8988T (cell line): ENCODE measurements around the gene GNG2.

Experiments used
- DNase-seq: peaks from one replicate; pipeline ENCODE4 v3.0.0; 2011

The GNG2 gene

GRCh38 chr14:51856792-51857296 is 3.6 kb upstream of the GNG2 start:
- DNase-seq, result no peak

GRCh38 chr14:51859131-51859530 is 1.3 kb upstream of the GNG2 start:
- DNase-seq, result no peak

GRCh38 chr14:51860825-51861499 is 550 bp downstream of the GNG2 start:
- no peak for DNase-seq

GRCh38 chr14:51862176-51862796 is 1.9 kb downstream of the GNG2 start:
- no peak for DNase-seq

GRCh38 chr14:51862860-51863259 is 2.4 kb downstream of the GNG2 start:
- DNase-seq, result no peak

GRCh38 chr14:51865953-51866747 is 5.7 kb downstream of the GNG2 start:
- no peak for DNase-seq

GRCh38 chr14:51867741-51868140 is 7.3 kb downstream of the GNG2 start:
- no peak for DNase-seq

GRCh38 chr14:51868405-51868804 is 8.0 kb downstream of the GNG2 start:
- no peak for DNase-seq

- no peak for DNase-seq
Observed at GRCh38 chr14:51869411-51870100, 9.1 kb downstream of the GNG2 start.

- DNase-seq, result no peak
Observed at GRCh38 chr14:51870606-51871005, 10.2 kb downstream of the GNG2 start.

GRCh38 chr14:51871846-51872245 is 11.4 kb downstream of the GNG2 start:
- no peak for DNase-seq

- no peak for DNase-seq
Observed at GRCh38 chr14:51872396-51872795, 12.0 kb downstream of the GNG2 start.

- no peak for DNase-seq
Observed at GRCh38 chr14:51873221-51873893, 12.9 kb downstream of the GNG2 start.

- no peak for DNase-seq
Observed at GRCh38 chr14:51877810-51878209, 17.4 kb downstream of the GNG2 start.

GRCh38 chr14:51879170-51879569 is 18.8 kb downstream of the GNG2 start:
- no peak for DNase-seq

GRCh38 chr14:51880835-51881580 is 20.6 kb downstream of the GNG2 start:
- DNase-seq, result no peak

- no peak for DNase-seq
Observed at GRCh38 chr14:51881636-51882035, 21.2 kb downstream of the GNG2 start.

- no peak for DNase-seq
Observed at GRCh38 chr14:51883232-51883631, 22.8 kb downstream of the GNG2 start.

GRCh38 chr14:51884086-51884927 is 23.9 kb downstream of the GNG2 start:
- DNase-seq, result no peak

GRCh38 chr14:51889851-51890250 is 29.4 kb downstream of the GNG2 start:
- DNase-seq, result no peak

- no peak for DNase-seq
Observed at GRCh38 chr14:51894250-51894649, 33.8 kb downstream of the GNG2 start.
